Occipital lobe (tissue), 2 donors: ENCODE data around the gene CNP. TPM values are rescaled to one million over a fixed set of nuclear protein-coding genes. Genes with fewer than 3 reads are reported as not detected.
"Not testable (repeated sequence)": the region's sequence is repeated elsewhere in the genome, so short reads cannot be mapped to it uniquely, and the experiment has no call there.

Experiments
- DNase-seq: peaks from one replicate; lab custom pipeline; 2025; lab: John Stamatoyannopoulos, UW
- total RNA-seq: library from RNA; depleted of rRNA; stranded (reverse); fragments of >200 nt; gene quantifications from one replicate; pipeline ENCODE4 v1.2.3, GENCODE V29; 2014

CNP gene
- total RNA-seq = 40.7 TPM

GRCh38 chr17:41966463-41967140, at the start of gene CNP:
CNP (plus strand) TSS chr17:41966795; CDS start chr17:41966885, 90 bp downstream.
- peak; percentile 84 for DNase-seq

- DNase-seq = no peak
Measured at GRCh38 chr17:41917192-41917591, 49.4 kb upstream of the CNP start.

DNA sequence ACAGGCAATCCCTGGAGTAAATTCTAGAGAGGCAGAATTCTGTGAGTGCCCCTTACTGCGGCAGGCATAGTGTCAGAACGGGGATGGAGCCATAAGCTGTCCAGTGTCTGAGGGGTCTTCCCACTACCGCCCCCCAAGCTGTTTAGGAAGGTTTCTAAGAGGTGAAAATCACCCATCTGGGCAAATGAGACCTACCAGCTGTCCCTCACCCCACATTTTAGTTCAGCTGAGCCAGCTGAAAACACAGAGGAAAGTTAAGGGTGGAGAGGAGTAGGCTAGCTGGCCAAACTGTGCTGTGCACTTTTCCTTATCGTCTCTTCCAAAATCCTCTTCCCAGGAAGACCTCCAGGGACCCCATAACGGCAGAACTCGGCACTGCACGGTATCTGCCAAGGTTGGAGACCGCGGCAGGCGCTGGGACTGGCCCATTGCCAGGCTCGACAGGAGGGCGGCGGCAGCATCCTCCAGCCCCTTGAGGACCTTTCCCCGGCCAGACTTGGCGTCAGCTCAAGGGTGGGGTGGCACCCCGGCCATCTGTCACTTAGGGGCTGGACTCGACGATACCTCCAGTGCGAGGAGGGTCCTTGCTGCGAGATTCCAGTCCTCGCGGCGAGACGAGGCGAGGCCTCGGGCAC, 48.8 kb upstream of the CNP start:
- DNase-seq = peak; percentile 39

DNA sequence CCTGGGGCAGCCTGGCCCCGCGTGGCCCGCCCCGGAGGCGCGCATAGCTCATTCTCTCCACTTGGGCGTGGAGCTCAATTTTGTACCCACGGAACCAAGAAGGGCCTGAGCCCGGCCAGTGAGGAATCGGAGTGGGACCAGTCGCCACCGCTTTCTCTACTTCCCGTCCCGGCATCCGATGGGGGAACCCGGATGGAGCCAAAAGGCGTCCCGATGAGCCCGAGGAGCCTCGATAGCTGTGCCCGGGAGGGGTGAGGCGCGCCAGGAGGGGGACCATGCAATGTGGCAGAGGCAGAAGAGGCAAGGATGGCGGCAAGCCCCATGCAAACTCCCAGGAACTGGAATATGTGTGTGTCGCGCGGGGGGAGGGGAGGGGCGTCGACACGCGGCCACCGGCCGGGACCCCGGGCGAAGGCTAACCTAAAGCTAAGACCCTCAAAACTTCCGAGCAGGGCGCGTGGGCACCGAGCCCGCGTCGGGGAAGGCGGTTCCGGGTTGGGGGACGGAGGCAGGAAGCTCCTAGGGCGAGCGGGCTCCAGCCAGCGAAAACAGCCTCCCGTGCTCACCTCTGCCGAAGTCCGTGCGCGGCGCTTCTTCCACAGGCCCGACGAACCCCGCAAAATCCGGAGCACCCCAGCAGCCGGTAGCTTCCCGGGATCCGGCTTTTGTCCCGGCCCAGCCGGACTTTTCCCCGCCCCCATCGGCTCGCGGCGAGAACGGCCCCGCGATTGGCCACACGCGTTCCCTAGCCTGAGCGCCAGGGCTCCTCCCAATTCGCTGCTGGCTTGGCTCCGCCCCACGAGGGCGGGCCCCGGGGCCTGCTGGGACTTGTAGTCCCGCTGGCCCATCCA, 48.1 kb upstream of the CNP start, which contains the start of gene ACLY:
Gene ACLY (minus strand): TSS at position 638 of the 851 bp plus-strand sequence. CDS start 5,078 bp downstream, outside the sequence.
- peak; percentile 97 for DNase-seq

- DNase-seq = peak; percentile 78
Measured at GRCh38 chr17:41919165-41919817, 47.3 kb upstream of the CNP start.

- no peak for DNase-seq
Measured at GRCh38 chr17:41919840-41920579, 46.6 kb upstream of the CNP start.

- DNase-seq = no peak
Measured at GRCh38 chr17:41920580-41920955, 46.0 kb upstream of the CNP start.

DNA sequence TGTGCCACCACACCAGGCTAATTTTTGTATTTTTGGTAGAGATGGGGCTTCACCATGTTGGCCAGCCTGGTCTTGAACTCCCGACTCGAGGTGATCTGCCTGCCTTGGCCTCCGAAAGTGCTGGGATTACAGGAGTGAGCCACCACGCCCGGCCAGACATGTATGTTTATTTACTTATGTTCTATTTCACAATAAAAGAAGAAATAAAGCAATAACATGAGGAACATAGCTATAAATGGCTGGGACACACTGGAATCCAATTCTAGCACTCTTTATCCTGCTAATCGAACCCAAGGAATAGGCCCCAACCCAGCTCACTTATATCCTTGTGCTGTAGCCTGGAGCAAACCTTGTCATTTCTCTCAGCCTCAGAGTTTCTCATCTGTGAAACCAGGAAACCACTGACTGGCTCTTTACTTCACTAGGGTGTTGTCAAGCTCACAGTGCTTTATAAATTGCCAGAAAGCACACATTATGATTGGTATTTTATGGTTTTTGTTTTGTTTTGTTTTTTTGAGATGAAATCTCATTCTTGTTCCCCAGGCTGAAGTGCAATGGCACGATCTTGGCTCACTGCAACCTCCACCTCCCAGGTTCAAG, 40.5 kb upstream of the CNP start:
- no peak for DNase-seq

DNA sequence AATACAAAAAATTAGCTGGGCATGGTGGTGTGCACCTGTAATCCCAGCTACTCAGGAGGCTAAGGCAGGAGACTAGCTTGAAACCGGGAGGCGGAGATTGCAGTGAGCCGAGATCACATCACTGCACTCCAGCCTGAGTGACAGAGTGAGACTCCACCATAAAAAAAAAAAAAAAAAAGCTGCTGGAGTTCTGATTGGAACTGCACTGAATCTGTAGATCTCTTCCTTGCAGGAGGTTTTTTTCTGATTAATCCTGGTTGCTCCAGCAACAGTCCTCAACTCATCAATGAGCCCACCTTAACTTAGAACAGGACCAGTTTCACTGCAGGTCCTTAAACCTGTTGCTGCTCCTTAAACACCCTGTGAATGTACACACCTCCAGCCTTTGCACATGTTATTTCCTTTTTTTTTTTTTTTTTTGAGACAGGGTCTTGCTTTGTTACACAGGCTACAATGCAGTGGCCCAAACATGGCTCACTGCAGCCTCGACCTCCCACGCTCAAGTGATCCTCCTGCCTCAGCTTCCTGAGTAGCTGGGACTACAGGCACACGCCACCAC, 37.8 kb upstream of the CNP start:
- no peak for DNase-seq

DNA sequence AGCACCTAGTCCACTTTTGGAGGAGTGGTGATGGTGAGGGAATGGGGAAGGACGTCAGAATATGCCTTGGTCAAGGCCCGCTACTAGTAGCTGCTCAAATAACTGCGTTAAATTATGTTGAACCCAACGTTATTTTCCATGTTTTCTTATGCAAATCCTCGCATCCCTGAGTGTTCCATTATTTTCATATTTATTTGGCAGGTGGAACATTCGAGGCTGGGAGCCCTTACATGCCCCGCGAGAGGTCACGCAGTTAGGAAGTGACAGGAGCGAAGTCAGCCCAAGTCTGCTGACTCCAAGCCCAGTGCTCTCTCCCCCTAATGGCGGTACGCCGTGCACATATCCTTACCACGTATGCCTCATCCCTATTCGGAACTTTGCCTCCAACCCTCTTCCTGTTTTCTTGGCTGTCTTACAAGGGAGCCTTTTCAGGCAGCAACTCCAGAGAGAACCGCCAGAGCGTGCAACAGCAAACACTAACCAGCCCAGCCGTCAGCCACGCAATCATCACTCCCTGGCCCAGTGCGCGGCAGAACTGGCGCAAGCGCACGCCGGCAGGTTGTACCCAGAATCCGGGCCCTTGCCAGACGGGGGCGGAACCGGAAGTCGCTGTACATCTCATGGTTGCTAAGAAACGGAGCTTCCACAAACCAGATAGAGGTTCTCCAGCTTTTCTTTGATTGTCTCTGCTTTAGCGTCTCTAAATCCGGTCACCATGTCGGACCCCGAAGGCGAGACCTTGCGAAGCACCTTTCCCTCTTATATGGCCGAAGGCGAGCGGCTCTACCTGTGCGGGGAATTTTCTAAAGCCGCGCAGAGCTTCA, 36.4 kb upstream of the CNP start, which contains the start of gene ODAD4:
Gene ODAD4 (plus strand): TSS at position 609 of the 824 bp plus-strand sequence. CDS start 107 bp downstream, at position 716.
- DNase-seq = peak; percentile 94

DNA sequence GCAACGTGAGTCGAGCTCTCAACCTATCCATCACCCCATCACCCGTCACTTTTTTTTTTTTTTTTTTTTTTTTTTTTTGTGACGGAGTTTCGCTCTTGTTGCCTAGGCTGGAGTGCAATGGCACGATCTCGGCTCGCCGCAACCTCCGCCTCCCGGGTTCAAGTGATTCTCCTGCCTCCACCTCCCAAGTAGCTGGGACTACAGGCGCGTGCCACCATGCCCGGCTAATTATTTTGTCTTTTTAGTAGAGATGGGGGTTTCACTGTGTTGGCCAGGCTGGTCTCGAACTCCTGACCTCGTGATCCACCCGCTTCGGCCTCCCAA, 35.8 kb upstream of the CNP start:
- DNase-seq = not testable (repeated sequence)

DNA sequence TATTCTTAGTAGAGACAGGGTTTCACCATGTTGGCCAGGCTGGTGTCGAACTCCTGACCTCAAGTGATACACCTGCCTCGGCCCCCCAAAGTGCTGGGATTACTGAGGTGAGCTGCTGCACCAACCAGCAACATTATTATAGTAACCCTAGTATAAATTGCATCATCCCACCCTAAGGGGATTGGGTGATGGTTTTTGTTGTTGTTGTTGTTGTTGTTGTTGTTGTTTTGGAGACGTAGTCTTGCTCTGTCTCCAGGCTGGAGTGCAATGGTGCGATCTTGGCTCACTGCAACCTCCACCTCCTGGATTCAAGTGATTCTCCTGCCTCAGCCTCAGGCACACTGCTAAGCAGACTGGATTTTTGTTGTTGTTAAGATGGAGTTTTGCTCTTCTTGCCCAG, 34.9 kb upstream of the CNP start:
- not testable (repeated sequence) for DNase-seq

DNA sequence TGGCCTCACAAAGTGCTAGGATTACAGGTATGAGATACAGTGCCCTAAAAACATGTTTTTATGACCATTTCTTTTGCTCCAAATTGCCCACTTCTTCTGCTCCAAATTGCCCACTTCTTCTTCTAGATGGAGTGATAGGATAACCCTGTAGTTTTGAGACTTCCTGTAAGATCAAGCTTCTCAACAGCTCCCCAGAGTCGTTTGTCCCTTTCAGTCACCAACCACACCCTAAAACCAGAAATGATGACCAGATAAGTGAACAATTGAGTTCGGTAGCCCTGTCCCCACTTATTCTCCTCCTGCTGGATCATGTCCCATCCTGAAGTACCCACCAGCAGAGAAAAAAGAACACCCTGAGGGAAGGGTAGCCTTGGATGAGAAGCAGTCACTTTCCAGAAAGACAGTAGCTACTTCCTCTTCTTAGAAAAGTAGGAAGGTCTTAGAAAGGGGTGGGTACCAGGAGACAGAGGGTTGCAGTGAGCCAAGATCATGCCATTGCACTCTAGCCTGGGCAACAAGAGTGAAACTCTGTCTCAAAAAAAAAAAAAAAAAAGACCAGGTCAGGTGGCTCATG, 33.7 kb upstream of the CNP start:
- DNase-seq = no peak

DNA sequence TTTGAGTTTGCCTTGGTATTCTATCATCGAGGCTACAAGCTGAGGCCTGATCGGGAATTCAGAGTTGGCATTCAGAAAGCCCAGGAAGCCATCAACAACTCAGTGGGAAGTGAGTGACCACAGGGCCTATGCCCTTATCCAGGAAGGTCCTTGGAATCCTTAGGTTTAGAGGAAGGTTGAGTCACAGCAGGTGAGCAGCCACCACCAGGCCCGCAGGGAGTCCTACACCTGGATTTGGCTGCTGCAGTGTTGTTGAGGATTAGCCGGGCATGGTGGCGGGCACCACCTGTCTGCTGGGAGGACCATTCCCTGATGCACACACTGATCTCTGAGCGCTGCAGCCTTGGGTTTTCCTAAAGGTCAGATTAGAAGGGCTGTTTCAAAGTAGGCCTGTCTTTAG, 31.0 kb upstream of the CNP start:
- no peak for DNase-seq

GRCh38 chr17:41937970-41938954, 28.3 kb upstream of the CNP start:
- DNase-seq = no peak

DNA sequence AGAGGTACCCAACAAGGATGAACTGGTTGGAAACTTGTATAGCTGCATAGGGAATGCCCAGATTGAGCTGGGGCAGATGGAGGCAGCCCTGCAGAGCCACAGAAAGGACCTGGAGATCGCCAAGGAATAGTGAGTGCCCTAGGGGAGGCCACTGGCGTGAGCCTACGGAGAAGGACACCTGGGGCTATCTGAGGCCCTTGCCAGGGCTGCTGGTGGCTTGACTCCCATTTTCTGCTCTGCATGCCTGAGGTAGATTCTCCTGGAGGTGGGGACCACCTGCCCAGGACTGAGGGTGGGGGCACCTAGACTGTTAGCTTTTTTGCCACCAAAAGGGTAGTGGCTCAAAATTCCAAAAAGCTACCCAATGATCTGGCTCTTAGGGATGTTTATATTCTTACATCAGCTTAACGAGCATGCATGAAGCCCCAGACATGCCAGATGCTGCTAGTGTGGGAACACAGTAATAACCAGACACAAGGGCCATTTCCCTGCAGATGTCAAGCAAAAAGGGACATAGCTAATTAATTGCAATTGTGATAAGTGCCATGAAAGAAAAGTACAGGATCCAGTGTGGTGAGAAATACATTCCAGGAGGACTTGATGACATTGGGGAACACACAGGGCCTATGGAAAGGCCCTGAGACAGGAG, 27.4 kb upstream of the CNP start:
- no peak for DNase-seq

DNA sequence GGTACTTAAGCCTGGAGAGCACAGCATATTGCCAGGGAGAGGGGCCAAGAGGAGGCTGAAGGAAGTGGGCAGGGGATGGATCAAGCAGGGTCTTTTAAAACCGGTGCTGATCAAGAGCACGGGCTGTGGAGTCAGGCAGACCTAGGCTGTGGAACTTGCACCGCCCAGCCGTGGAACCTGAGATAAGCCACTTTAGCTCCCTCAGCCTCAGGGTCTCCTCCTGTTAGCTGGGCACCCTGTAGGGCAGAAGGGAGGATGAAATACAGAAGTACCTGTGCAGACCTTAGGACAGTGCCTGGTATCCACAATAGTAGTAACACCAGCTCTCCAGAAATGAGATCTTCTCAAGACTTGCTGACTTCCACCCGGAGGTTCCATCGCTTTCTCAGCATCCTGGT, 26.9 kb upstream of the CNP start:
- no peak for DNase-seq
